K562 (cell line): ENCODE data around the gene KRT36. TPM values are rescaled to one million over a fixed set of nuclear protein-coding genes. Genes with fewer than 3 reads are reported as not detected.

Source experiments
- ARHGAP35 ChIP-seq: fragments of 450-650 bp; IDR thresholded peaks from 2 replicates; pipeline ENCODE4 v1.6.1; 2018; ENCODE audit not compliant: partially characterized antibody
- CXXC5 ChIP-seq: fragments of 250-450 bp; sonication (Bioruptor Pico); IDR thresholded peaks from 2 replicates; pipeline ENCODE4 v1.8.0; 2022; ENCODE audit warnings: inconsistent platforms, mild to moderate bottlenecking, moderate library complexity
- DPF2 ChIP-seq: fragments of 450-650 bp; IDR thresholded peaks from 2 replicates; pipeline ENCODE4 v1.6.1; 2016
- FOXJ3 ChIP-seq: sonication (generic); formaldehyde crosslinking; IDR thresholded peaks from 2 replicates; pipeline ENCODE4 v1.4.0; 2020; ENCODE audit warnings: mild to moderate bottlenecking, missing genetic modification reagents
- HDAC1 ChIP-seq, 2 experiments: fragments of 450-650 bp; IDR thresholded peaks; 2 replicates each; pipeline ENCODE4 v1.6.1; 2016 to 2017; ENCODE audit warnings: inconsistent platforms in 1 of 2, mild to moderate bottlenecking in 1 of 2, moderate library complexity in 1 of 2
- HNRNPK ChIP-seq: fragments of 200-400 bp; formaldehyde crosslinking; IDR thresholded peaks from one replicate; pipeline ENCODE4 v1.6.1; 2018; ENCODE audit warnings: mild to moderate bottlenecking, low read depth, low read length; ENCODE audit not compliant: poor library complexity, severe bottlenecking
- HOMEZ ChIP-seq: fragments of 250-450 bp; sonication (Bioruptor Pico); IDR thresholded peaks from 2 replicates; pipeline ENCODE4 v1.4.0; 2020; ENCODE audit warnings: mild to moderate bottlenecking, moderate library complexity
- KAT7 ChIP-seq: sonication (generic); formaldehyde crosslinking; IDR thresholded peaks from 2 replicates; pipeline ENCODE4 v1.8.0; 2022; ENCODE audit warnings: missing genetic modification reagents, mild to moderate bottlenecking, borderline replicate concordance
- NCOA6 ChIP-seq: fragments of 450-650 bp; IDR thresholded peaks from 2 replicates; pipeline ENCODE4 v1.6.1; 2017; ENCODE audit warnings: mild to moderate bottlenecking
- POLR2A ChIP-seq: fragments of 450-650 bp; conservative IDR thresholded peaks from 2 replicates; pipeline ENCODE4 v1.6.1; 2016
- POLR2B ChIP-seq: fragments of 450-650 bp; IDR thresholded peaks from 2 replicates; pipeline ENCODE4 v1.6.1; 2018; ENCODE audit warnings: low read depth; ENCODE audit not compliant: partially characterized antibody
- POLR2H ChIP-seq: IDR thresholded peaks from 2 replicates; pipeline ENCODE4 v1.6.1; 2016; ENCODE audit warnings: missing genetic modification characterization, low read depth, mild to moderate bottlenecking, control low read depth, missing compliant biosample characterization, moderate library complexity
- RNF219 ChIP-seq: fragments of 250-450 bp; sonication (Bioruptor Pico); IDR thresholded peaks from 2 replicates; pipeline ENCODE4 v1.5.0; 2022; ENCODE audit warnings: mild to moderate bottlenecking
- RUNX1 ChIP-seq: sonication (generic); IDR thresholded peaks from 2 replicates; pipeline ENCODE4 v1.6.1; 2016; ENCODE audit warnings: antibody characterized with exemption, low read depth
- SMAD1 ChIP-seq: fragments of 150-350 bp; IDR thresholded peaks from 2 replicates; pipeline ENCODE4 v1.6.1; 2014; ENCODE audit warnings: low read length, low read depth; ENCODE audit not compliant: partially characterized antibody
- SMAD3 ChIP-seq: fragments of 450-650 bp; formaldehyde crosslinking; conservative IDR thresholded peaks from 2 replicates; pipeline ENCODE4 v1.4.0; 2020; ENCODE audit warnings: mild to moderate bottlenecking
- SRSF7 ChIP-seq: fragments of 200-400 bp; formaldehyde crosslinking; optimal IDR thresholded peaks from 2 replicates; pipeline ENCODE3; 2017; ENCODE audit warnings: mild to moderate bottlenecking, low read depth, low read length
- TAL1 ChIP-seq: fragments of 450-650 bp; IDR thresholded peaks from 2 replicates; pipeline ENCODE4 v1.6.1; 2016; ENCODE audit warnings: mild to moderate bottlenecking
- TOE1 ChIP-seq, 2 experiments: fragments of 450-650 bp in 1 of 2; sonication (generic) in 1 of 2; formaldehyde crosslinking in 1 of 2; IDR thresholded peaks; 2 replicates each; pipeline versions ENCODE4 v1.7.1 to v1.8.0; 2016 to 2022; ENCODE audit warnings: borderline replicate concordance in 2 of 2, mild to moderate bottlenecking in 2 of 2, antibody characterized with exemption in 1 of 2, inconsistent platforms in 1 of 2, low read depth in 1 of 2, missing genetic modification reagents in 1 of 2, moderate library complexity in 1 of 2
- U2AF2 ChIP-seq: fragments of 200-400 bp; formaldehyde crosslinking; optimal IDR thresholded peaks from 2 replicates; pipeline ENCODE3; 2017; ENCODE audit warnings: low read depth, mild to moderate bottlenecking, low read length
- ZNF347 ChIP-seq: fragments of 450-650 bp; formaldehyde crosslinking; IDR thresholded peaks from 2 replicates; pipeline ENCODE4 v1.4.0; 2020; ENCODE audit warnings: low read depth, mild to moderate bottlenecking, moderate library complexity
- ZNF398 ChIP-seq: fragments of 250-450 bp; sonication (Bioruptor Pico); IDR thresholded peaks from 2 replicates; pipeline ENCODE4 v1.8.0; 2021; ENCODE audit warnings: moderate library complexity, mild to moderate bottlenecking, inconsistent platforms
- ZNF717 ChIP-seq: fragments of 250-450 bp; sonication (Bioruptor Pico); IDR thresholded peaks from 2 replicates; pipeline ENCODE4 v1.5.0; 2021
- polyA plus RNA-seq, 8 experiments: library from polyadenylated mRNA; depleted of rRNA in 4 of 8; stranded (reverse) in 5 of 8; unstranded in 3 of 8; fragments of >200 nt; fragmentation: Nextera tagmentation in 2 of 8; fragmentation: Illumina TruSeq in 1 of 8; extraction: Ambion mirVana in 2 of 8; extraction: Trizol in 1 of 8; gene quantifications; 2 replicates each; pipeline versions ENCODE4 v1.2.1 to v1.2.3, GENCODE V29; 2011 to 2014; ENCODE audit warnings: inconsistent platforms in 1 of 8, missing spikeins in 1 of 8
- total RNA-seq, 7 experiments: library from RNA; depleted of rRNA in 6 of 7; stranded (reverse); fragments of >200 nt in 6 of 7; fragmentation: Illumina TruSeq in 2 of 7; extraction: Trizol in 2 of 7; gene quantifications; 2 replicates each; pipeline versions ENCODE4 v1.2.1 to v1.2.3, GENCODE V29; 2011 to 2021; ENCODE audit warnings: low replicate concordance in 1 of 7

KRT36 gene
- total and polyA plus RNA-seq, 9 of the 15 experiments (the other 6 are each of a cell fraction or from before 2014, with no cell fraction given): 0.04 TPM; not detected in 8

GRCh38 chr17:41530062-41531048 lies 40.6 kb upstream of the KRT36 start (continued):
- TF ChIP-seq RNF219 (CRISPR knock-in tag) (no peak), HDAC1 (IDR thresholded peaks at IDR 0.05) (0 out of 4 replicates have a peak, but pooled peaks have one; percentile 4 to 47), DPF2 (peak; percentile 99), KAT7 (CRISPR knock-in tag) (no peak), ZNF398 (no peak), HNRNPK (no peak), SRSF7 (no peak), FOXJ3 (CRISPR knock-in tag) (no peak), CXXC5 (CRISPR knock-in tag) (peak; percentile 84), HOMEZ (CRISPR knock-in tag) (0 out of 2 replicates have a peak, but pooled peaks have one; percentile 27), NCOA6 (0 out of 2 replicates have a peak, but pooled peaks have one; percentile 61), SMAD1 (peak; percentile 76), TOE1 (IDR thresholded peaks at IDR 0.05; ENCODE audit: borderline replicate concordance) (peak; percentile 35; the same call in 1 of the 2 replicates), TOE1 (CRISPR knock-in tag; IDR thresholded peaks at IDR 0.05; ENCODE audit: borderline replicate concordance, low read depth) (no peak), SMAD3 (CRISPR knock-in tag) (no peak; the same call in 1 of the 2 replicates), TAL1 (peak; percentile 39), U2AF2 (no peak), POLR2A (no peak; the same call in 1 of the 2 replicates), RUNX1 (no peak), POLR2H (tag) (no peak), ARHGAP35 (no peak), ZNF347 (no peak), POLR2B (peak; percentile 45), ZNF717 (CRISPR knock-in tag) (no peak)
